HPDE6-E6E7 (cell line): Measurements from ENCODE around the gene OGFOD2.
"Not testable (repeated sequence)": the region's sequence is repeated elsewhere in the genome, so short reads cannot be mapped to it uniquely, and the experiment has no call there.

Experiments
- DNase-seq: peaks from one replicate; pipeline ENCODE4 v3.0.0; 2011; ENCODE audit warnings: missing footprints; ENCODE audit errors: extremely low spot score

Gene OGFOD2

DNA sequence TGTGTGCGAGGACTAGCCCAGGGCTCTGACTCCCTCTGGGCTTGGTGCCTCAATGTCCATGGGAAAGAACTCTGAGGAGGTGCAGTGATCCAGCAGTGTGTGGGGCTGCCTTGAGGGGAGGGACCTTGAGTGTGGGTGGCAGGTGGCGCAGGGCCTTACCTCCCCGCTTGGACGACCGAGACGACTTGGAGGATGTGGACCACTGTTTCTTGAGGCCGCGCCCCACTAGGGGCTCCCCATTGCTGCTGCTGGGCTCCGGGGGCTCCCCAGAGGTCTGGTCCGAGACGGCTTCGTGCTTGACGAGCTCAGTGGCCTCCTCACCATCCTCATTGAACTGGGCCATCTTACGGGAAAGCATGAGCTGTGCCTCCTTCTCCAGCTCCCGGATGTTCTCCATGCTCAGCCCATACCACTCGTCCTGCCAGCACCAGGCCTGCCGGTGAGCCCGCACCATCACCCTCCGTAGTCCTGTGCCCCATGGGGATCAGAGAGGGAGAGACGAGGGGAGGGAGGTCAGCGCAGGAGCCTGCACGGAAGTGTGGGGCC lies 30.1 kb downstream of the OGFOD2 start:
- DNase-seq: no peak

DNA sequence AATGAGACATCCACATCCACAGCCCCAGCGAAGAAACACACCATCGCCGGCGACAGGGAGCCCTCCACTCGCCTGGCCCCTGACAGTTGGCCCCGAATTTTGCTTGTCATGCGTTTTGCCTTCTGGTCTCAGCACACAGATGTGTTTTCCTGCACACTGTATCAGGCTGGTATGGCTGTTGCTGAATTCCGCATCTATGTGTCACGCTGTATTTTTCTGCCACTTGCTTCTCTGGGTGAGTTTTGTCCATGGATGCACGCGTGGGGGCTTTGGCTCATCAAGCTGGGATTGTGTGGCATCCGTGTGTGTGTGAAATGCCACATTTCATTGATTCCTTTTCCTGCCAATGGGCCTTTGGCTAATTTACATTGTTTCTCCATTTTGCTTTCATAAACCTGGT lies 31.9 kb downstream of the OGFOD2 start:
- no peak for DNase-seq

DNA sequence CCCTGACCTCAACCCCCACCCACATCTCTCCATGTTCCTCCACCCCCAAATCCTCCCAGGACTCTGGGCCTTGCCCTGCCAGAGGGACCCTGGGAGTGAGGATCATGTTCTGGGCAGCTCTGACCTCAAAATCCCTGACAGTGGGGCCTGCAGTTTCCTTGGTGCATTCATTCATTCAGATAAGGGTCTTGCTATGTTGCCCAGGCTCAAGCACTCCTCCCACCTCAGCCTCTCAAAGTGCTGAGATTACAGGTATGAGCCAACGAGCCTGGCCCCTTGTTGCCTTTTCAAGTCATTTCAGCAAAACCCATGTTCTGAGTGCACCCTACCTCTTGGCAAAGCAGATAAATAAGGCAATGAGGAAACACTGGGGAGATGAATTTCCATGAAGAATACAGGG lies 35.1 kb downstream of the OGFOD2 start:
- DNase-seq: no peak

DNA sequence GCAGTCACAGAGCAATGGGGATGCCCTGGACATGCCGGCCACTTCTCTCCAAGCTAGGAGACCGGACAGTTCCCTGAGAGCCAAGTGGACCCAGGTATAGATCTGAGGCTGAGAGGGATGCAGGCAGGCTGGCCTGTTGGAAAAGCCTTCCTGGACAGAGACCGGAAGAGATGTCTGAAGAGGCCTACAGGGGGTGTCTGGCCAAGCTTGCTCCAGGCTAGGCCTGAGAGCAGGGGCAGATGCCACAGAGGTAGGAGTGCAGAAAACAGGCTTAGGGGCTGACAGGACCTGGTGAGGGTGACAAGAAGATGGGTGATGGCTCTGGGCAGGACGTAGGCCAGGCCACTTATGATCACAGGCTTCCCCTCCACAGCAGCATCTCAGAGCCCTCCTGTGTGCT lies 35.6 kb downstream of the OGFOD2 start:
- no peak for DNase-seq

DNA sequence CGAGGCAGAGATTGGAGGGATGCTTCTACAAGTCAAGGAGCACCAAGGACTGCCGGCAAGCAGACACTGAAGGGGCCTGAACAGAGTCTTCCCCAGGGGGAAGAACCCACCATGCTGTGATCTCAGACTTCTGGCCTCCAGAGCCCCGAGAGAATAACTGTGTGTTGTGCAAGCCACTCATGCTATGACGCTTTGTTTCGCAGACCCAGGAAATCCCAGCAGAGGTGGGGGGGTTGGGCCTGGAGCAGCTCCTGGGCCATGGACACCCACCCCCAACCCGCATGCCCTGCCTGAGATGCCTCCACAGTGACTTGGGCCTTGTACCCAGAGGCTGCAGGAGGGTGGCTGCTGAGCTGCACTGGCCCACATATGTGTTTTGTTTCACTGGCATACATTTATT lies 36.7 kb downstream of the OGFOD2 start:
- DNase-seq: no peak

DNA sequence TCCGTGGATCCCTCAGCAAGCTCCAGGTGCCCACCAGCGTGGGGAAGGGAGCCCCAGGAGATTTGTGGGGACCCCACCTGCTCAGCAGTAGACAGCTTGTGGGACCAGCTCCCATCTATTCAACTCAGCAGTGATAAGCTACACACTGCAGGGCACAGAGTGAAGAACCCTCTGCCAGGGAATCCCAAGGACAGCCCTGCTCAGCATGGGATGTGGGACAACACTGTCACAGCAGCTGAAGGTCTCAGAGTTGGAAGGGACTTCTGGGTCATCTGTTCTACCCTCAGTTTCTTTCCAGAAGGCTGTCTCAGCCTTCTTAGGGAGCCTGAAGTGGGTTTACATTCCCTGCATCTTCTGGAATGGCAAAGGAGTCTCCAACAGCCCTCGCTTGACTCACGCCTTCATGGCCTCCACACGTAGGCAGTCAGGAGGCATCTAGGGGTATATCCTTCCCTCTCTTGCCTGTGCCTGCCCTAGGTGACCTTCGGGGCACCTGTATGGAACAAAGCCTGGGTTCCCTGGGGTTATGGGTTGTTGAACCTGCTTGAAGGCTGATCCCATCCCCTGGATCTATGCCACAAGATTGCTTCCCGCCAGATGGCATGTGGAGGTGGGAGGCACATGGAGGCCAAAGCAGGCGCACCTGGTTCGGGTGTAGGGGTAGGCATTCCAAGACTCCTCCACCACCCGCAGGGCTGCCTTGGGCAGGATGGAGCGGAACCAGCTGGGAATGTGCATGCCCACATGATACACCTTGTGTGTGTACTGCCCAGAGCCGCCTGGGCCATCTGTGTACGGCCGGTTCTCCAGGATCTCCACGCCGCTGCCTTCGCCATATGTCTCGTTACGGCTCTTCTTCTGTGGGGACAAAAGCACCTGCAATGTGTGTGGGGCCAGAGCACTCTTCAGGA lies 38.4 kb downstream of the OGFOD2 start:
- no peak for DNase-seq

DNA sequence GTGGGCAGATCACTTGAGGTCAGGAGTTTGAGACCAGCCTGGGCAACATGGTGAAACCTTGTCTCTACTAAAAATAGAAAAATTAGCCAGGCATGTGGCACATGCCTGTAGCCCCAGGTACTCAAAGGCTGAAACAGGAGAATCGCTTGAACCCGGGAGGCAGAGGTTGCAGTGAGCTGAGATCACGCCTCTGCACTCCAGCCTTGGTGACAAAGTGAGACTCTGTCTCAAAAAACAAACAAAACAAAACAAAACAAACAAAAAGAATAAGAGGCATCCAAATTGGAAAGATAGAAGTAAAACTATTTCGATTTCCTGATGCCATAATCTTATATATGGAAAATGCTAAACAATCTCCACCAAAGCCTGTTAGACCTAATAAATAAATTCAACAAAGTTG lies 39.4 kb downstream of the OGFOD2 start:
- DNase-seq: not testable (repeated sequence)

DNA sequence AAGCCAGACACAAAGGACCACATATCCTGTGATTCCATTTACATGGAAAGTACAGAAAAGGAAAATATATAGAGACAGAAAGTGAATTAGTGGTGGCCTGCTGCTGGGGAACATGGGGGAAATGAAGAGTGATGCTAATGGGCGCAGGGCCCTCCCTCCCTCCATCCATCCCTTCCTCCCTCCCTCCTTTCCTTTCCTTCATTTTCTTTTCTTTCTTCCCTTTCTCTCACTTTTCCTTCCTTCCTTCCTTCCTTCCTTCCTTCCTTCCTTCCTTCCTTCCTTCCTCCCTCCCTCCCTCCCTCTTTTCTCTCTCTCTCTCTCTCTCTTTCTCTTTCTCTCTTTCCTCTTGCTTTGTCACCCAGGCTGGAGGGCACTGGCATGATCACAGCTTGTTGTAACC lies 42.7 kb downstream of the OGFOD2 start:
- DNase-seq: no peak

DNA sequence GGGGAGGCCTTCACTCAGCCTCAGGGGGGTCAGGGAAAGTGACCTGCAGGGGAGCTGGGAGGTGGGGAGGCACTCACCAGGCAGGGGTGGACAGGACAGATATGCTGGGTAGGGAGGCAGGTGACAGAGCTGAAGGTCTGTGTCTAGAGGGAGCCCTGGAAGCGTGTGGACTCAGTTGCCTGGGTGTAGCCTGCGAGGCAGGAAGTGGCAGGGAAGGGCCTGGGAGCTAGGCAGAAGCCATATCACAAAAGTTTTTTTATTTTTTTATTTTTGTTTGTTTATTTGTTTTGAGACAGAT lies 44.7 kb downstream of the OGFOD2 start:
- DNase-seq: no peak

DNA sequence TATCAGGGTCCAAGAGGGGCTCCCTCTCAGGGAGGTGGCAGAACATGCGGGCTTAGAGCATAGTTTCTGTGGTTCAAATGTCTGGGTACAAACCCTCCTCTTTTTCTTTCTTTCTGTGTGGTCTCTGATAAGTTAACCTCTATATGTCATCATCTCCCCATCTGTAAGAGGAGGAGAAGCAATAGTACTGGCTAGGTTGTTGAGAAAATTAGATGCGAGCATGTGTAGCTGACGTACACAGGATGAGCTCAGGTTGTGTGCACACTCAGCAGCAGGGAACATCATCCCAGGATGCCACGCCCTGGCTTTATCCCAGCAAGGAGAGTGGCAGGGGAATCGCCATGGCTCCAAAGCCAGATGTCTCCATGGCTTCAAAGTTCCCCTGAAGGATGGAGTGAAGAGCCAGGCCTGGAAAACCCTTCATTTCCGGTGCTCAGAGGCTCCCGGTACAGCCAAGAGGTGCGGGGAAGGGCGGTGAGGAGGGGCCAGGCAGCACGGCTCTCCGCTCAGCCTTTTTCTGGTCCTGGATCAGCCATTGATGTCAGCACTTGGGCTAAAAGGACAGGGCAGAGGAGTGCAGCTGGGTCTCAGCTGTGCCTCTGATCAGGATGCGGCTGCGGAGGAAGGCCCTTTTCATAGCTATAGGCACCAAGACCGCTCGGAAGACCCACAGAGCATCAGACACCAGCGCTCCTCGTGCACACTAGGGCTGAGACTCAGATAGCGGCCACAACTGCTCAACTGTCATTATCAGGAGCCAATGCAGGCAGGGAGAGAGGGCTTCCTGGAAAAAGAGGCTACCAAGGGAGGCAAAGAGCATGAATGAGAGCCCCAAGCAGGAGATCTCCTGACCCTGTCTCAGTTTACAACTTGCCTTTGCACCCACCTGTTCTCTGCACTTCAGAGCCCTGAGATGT lies 46.9 kb downstream of the OGFOD2 start:
- no peak for DNase-seq

DNA sequence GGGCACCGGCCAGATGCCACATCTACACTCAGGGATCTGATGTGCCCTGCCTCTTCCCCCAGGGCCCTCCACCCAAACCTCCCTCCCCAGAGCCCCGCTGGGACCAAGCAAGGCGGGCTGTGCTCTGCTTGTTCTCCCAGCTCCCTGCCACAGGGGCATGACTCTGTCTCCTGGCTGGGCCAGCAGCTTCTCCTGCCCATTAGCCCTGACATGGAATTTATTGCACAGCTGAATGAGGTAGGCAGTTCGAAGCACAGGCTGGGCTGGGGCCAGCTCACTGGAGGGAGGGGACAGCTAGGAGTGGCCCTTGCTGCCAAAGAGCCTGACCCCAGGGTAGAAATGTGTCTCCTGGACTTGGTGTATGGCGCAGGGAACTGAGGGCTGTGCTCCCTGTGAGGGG lies 47.8 kb downstream of the OGFOD2 start:
- DNase-seq: no peak

DNA sequence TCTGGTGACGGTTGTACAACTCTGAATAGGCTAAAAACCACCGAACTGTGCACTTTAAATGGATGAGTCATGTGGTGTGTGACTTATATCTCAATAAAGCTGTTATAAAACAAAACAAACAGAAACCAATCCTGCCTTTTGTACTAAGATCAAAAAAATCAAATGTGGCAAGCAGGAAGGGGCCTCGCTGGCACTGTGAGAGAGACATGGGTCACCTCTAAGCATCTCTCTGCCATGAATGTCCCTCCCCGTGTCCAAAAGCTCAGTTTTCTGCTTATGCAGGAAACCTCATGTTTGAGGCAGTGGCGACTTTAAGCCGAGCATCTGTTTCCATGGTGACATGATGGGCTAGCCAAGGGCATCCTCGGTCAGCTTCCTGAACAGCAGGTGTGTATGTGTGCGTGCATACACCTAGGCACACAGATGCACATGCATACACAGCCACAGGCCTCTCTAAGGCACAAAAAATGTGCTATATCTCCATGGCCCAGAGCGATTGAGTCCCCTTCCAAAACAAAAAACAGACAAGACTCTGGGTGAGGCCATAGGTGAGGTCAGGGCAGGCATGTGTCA lies 49.9 kb downstream of the OGFOD2 start:
- DNase-seq: no peak

DNA sequence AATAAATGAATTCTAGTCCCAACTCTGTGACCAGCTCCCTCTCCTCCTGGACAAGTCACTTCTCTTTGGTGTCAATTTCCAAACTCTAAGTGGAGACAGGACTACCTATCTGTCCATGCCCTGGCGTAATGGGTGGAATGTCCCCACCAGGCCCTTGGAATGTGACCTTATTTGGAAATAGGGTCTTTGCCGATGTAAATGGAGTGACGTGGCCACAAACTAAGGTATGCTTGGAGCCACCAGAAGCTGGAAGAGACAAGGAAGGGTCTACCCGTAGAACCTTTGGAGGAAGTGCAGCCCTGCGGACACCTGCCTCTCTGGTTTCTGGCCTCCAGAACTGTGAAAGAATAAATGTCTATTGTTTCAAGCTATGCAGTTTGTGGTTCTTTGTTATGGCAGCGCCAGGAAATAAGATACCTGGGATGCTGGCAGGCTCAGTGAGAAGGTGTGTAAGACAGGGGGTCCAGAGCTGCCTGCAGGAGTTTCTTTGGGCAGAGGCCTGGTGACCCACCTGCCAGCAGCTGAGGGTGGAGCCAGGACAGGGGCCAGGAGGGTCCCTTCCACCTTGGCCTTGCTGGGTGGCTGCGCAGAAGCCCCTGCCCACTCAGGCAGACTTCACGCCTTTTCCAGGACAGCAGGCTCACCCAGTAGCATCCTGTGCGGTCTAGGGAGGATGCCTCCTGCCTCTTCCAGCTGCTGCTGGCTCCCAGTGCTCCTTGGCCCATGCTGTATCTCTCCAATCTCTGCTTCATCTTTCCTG lies 51.2 kb downstream of the OGFOD2 start:
- DNase-seq: no peak

DNA sequence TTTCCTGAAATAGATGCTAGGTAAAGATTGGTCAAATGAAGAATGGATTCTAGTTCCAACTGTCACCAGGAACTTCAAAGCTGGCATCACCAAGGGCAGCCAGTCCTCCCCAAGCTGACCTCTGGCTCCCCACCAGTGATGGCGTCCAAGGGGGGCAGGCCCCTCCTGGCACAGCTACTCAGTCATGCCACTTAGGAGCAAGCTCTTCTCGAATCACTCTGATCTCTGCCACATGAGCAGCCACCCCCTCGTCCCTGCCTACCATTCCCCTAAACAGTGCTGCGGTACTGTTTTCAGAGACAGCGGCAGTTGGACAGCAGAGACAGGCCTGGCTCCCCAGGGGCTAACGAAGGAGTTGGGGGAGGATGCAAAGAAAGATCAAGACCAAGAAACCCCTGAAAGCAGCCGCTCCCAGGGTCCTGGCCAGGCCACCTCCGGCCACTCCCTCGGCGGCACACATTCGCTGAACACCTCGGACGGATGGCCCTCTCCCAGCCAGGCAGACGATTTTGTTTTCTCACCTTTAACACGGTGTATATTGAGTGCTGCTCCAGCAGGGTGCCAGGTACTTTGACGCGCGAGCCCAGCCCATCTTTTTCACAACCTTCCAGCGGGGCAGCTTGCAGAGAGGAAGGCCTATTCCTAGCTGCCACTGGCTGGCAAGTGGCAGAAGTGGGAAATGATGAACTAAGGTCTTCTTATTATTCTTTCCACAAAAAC lies 52.8 kb downstream of the OGFOD2 start:
- DNase-seq: no peak

DNA sequence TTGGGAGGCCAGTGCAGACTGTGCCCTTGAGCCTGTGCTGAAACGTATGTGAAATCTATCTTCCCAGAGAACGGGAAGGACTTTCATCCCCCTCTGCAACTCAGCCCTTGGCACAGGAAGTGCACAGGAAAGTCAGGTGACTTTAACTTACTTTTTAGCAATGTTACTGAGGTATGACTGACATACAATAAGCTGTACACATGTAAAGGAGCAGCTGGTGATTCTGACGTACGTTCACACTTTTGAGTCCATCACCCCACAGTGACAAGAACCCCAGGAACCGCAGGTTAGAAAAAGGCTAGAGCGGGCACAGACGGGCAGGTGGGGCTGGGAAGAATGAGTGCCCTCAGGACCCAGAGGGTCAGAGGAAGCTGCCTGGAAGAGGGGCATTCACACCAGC lies 53.4 kb downstream of the OGFOD2 start:
- no peak for DNase-seq

DNA sequence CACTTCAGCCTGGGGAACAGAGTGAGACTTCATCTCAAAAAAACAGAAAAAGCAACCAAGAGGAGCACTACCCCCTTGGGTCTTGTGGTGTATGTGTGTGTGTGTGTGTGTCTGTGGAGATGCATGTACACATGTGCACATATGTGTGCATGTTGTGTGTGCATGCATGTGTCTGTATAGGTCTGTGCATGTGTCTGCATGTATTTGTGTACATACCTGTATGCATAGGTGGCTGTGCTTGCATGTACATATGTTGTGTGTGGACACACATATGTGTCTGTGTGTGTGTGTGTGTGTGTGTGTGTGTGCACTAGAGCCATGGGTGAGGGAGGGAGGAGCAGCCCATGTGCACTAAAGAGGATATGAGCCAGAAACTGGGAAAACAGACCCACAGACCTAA lies 54.5 kb downstream of the OGFOD2 start:
- DNase-seq: no peak
